GM18507 (cell line): Measurements from ENCODE around the gene GRHL3.

Experiments
- DNase-seq: peaks from one replicate; pipeline ENCODE4 v3.0.0; 2011; ENCODE audit warnings: low read depth; ENCODE audit not compliant: insufficient read length; ENCODE audit errors: extremely low spot score
- FAIRE-seq: peaks from 2 replicates; lab custom pipeline; 2011; peaks lifted over from hg19 to GRCh38; lab: Jason Lieb, UNC

The GRHL3 gene

GRCh38 chr1:24362982-24363614 is 43.9 kb downstream of the GRHL3 start:
- no peak for FAIRE-seq
- no peak for DNase-seq

GRCh38 chr1:24363994-24364393 is 44.8 kb downstream of the GRHL3 start:
- FAIRE-seq (no peak), DNase-seq (no peak)

GRCh38 chr1:24364605-24364974 is 45.4 kb downstream of the GRHL3 start:
- DNase-seq (no peak), FAIRE-seq (no peak)

GRCh38 chr1:24364975-24365678 is 46.0 kb downstream of the GRHL3 start:
- no peak for DNase-seq
- FAIRE-seq, result peak; percentile 72

- no peak for DNase-seq
- no peak for FAIRE-seq
Measured at GRCh38 chr1:24366707-24367106, 47.5 kb downstream of the GRHL3 start.

- DNase-seq (no peak), FAIRE-seq (no peak)
Measured at GRCh38 chr1:24369199-24369598, 50.0 kb downstream of the GRHL3 start.

GRCh38 chr1:24369801-24370200 is 50.6 kb downstream of the GRHL3 start:
- no peak for FAIRE-seq
- no peak for DNase-seq

- DNase-seq (no peak), FAIRE-seq (peak; percentile 70)
Measured at GRCh38 chr1:24373044-24373443, 53.9 kb downstream of the GRHL3 start.

GRCh38 chr1:24373710-24374109 is 54.6 kb downstream of the GRHL3 start:
- FAIRE-seq (no peak), DNase-seq (no peak)

- DNase-seq, result no peak
- no peak for FAIRE-seq
Measured at GRCh38 chr1:24374891-24375786, 56.0 kb downstream of the GRHL3 start.

- no peak for DNase-seq
Measured at GRCh38 chr1:24379733-24380315, 60.7 kb downstream of the GRHL3 start.

GRCh38 chr1:24380508-24380907 is 61.4 kb downstream of the GRHL3 start:
- DNase-seq, result no peak
- no peak for FAIRE-seq

More at GRCh38 chr1:24379733-24380315, 60.7 kb downstream of the GRHL3 start:
- FAIRE-seq, result no peak

GRCh38 chr1:24381256-24381655 is 62.1 kb downstream of the GRHL3 start:
- DNase-seq (no peak), FAIRE-seq (no peak)

GRCh38 chr1:24382165-24382577 is 63.0 kb downstream of the GRHL3 start:
- DNase-seq (no peak), FAIRE-seq (no peak)

GRCh38 chr1:24383381-24383940 is 64.3 kb downstream of the GRHL3 start:
- DNase-seq (no peak), FAIRE-seq (no peak)

GRCh38 chr1:24384251-24385090 is 65.3 kb downstream of the GRHL3 start:
- FAIRE-seq, result peak; percentile 84
- DNase-seq, result peak; percentile 30

GRCh38 chr1:24385160-24385940 is 66.2 kb downstream of the GRHL3 start:
- DNase-seq (no peak), FAIRE-seq (peak; percentile 41)

- FAIRE-seq, result no peak
- no peak for DNase-seq
Measured at GRCh38 chr1:24386241-24386640, 67.1 kb downstream of the GRHL3 start.
